Mucosa of stomach (tissue), 1 donor: ENCODE data around the gene IL17RB.

Experiments used
- H3K27me3 ChIP-seq: one replicate; pipeline ENCODE4 v1.7.0; 2013; ENCODE audit warnings: mild to moderate bottlenecking, low read length; ENCODE audit not compliant: control insufficient read depth, insufficient read depth
- H3K36me3 ChIP-seq: one replicate; pipeline ENCODE4 v1.7.0; 2013; ENCODE audit warnings: low read length; ENCODE audit not compliant: control insufficient read depth, insufficient read depth
- H3K4me1 ChIP-seq: one replicate; pipeline ENCODE4 v1.7.0; 2013; ENCODE audit warnings: mild to moderate bottlenecking, low read length; ENCODE audit not compliant: control insufficient read depth, insufficient read depth
- H3K4me3 ChIP-seq: one replicate; pipeline ENCODE4 v1.7.0; 2013; ENCODE audit warnings: low read length
- H3K9ac ChIP-seq: one replicate; pipeline ENCODE4 v1.7.0; 2013; ENCODE audit warnings: mild to moderate bottlenecking, low read length, moderate library complexity
- H3K9me3 ChIP-seq: one replicate; pipeline ENCODE4 v1.7.0; 2013; ENCODE audit warnings: mild to moderate bottlenecking, low read length, moderate library complexity; ENCODE audit not compliant: control insufficient read depth
- donor health status: Pancreatic carcinoma.

The IL17RB gene, protein sequence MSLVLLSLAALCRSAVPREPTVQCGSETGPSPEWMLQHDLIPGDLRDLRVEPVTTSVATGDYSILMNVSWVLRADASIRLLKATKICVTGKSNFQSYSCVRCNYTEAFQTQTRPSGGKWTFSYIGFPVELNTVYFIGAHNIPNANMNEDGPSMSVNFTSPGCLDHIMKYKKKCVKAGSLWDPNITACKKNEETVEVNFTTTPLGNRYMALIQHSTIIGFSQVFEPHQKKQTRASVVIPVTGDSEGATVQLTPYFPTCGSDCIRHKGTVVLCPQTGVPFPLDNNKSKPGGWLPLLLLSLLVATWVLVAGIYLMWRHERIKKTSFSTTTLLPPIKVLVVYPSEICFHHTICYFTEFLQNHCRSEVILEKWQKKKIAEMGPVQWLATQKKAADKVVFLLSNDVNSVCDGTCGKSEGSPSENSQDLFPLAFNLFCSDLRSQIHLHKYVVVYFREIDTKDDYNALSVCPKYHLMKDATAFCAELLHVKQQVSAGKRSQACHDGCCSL

DNA sequence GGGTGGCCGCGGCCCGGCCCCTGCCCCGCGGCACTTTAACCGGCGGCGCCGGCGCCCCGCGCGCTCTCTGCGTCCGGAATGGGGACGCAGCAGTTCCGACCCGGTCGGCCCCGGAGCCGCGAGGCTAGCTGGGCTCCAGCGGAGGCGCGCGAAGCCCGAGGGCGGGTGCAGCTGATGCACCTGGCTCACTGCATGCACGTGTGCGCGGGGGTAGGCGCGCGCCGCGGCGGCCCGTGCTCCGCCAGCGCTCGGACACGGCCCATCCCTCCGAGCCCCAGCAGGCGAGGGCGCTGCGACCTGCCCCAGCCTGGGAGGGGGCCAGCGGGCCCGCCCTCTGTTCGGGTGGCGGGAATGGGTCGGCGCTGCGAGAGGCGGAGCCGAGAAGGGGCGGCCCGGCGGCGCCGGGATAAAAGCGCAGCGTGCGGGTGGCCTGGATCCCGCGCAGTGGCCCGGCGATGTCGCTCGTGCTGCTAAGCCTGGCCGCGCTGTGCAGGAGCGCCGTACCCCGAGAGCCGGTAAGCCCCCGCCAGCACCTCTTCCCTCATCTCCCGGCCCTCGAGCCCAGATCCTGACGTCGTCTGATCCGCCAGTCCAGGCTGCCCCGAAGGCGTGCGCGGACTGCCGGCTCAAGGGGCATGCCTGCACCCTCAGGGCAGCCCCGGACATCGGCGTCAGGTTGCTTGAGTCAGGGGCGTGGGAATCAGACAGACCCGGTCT lies at the start of gene IL17RB, which contains the start of gene CHDH:
IL17RB (plus strand) TSS at position 435 of the 717 bp plus-strand sequence; CDS start at position 456, 21 bp downstream.
CHDH (minus strand) TSS at position 286 of the 717 bp plus-strand sequence. CDS start 22,411 bp downstream, outside the sequence.
- H3K4me1 ChIP-seq, result peaks cover 47% of the 10 kb centered on the region
- H3K27me3 ChIP-seq, result peaks cover 6% of the 10 kb centered on the region
- H3K9me3 ChIP-seq, result no peaks in the 10 kb centered on the region
- peak within 1 kb of the TSS; percentile 91 for H3K9ac ChIP-seq
- peak within 1 kb of the TSS; percentile 61 for H3K4me3 ChIP-seq
- no peaks in the 10 kb centered on the region for H3K36me3 ChIP-seq

DNA sequence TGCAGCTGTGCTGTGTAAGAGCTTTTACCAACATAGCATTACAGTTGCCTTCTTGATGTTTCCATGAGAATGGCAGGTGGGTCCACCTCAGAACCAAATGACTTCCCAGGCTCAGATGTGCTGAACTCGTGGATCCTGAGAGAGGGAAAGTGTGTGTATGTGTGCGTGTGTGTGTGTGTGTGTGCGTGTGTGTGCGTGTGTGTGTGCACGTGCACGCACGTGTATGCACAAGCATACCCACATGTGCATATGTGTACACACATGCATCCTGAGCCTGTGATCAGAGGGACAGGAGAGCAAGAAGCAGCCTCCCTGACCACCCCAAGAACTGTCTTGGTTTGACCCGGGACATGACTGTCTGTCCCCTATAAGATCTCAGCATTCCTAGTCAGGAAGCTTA lies 48.2 kb upstream of the IL17RB start:
- Histone ChIP-seq H3K36me3 (no peaks in the 10 kb centered on the region), H3K4me3 (no peak overlapping the region), H3K4me1 (no peaks in the 10 kb centered on the region), H3K9me3 (no peaks in the 10 kb centered on the region), H3K27me3 (peaks cover 3% of the 10 kb centered on the region), H3K9ac (no peak overlapping the region)

DNA sequence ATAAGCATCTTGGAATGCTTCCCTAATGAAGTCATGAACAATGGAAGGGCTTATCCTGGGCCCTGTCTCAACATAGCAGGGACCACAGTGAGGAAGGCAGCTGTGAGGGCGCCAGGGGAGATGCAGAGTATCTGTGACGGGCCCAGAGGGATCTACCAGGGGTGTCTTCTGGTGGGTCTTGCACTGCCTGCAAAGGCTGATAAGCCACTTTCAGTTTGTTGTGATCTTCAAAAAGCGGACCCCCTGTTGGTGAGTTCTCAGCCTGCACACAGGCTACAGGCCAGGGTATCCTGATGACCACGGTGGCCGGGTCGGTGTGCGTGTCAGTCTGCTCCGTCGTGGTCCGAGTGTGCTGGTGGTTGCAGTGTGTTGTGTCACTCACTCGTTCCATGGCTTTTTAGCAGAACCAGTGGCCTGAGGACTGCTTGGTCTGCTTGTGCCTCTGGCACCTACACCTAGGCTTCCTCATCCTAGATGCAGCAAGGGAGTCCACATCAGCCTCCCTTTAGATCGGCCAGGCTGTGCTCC lies 47.0 kb upstream of the IL17RB start:
- no peaks in the 10 kb centered on the region for H3K9me3 ChIP-seq
- no peaks in the 10 kb centered on the region for H3K4me1 ChIP-seq
- no peak overlapping the region for H3K4me3 ChIP-seq
- H3K9ac ChIP-seq, result no peak overlapping the region
- no peaks in the 10 kb centered on the region for H3K36me3 ChIP-seq
- H3K27me3 ChIP-seq, result peaks cover 3% of the 10 kb centered on the region

DNA sequence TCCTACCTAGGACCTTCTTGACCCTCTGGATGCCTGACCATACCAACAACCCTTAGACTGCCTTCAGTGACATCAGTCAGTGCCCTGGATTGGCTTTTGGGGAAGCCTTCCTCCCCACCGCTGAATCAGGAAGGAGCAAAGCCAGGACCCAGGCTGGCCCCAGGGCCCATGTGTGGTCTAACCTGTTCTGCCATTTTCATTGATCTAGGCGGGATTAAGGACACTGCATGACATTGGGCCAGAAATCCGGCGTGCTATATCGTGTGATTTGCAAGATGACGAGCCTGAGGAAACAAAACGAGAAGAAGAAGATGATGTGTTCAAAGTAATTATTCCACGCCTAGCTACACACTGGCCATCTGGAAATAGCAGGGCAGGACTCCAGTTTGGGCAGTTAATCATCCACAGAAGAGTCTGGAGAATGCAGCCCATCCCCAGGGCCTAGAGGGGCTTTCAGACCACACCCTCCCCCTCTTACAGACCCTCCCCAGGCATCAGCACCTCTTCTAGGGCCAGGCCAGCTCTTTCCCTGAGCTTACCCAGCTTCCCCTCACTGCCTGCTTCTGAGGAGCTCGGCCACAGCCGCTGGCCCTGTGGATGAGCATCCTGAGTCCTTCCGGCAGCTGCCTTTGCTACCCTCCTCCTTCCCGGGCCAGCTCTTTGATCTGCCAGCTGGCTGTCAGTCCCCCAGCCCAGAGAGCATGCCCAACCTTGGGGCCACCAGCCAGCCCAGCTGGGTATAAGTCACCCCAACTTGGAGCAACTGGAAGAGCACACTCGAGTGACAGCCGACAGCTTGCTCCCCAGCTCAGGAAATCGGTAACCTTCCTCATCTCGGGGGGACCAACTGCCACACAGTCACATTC lies 46.1 kb upstream of the IL17RB start:
- H3K27me3 ChIP-seq, result peaks cover 3% of the 10 kb centered on the region
- H3K4me1 ChIP-seq, result no peaks in the 10 kb centered on the region
- H3K36me3 ChIP-seq, result no peaks in the 10 kb centered on the region
- H3K4me3 ChIP-seq, result no peak overlapping the region
- H3K9me3 ChIP-seq, result no peaks in the 10 kb centered on the region
- no peak overlapping the region for H3K9ac ChIP-seq

DNA sequence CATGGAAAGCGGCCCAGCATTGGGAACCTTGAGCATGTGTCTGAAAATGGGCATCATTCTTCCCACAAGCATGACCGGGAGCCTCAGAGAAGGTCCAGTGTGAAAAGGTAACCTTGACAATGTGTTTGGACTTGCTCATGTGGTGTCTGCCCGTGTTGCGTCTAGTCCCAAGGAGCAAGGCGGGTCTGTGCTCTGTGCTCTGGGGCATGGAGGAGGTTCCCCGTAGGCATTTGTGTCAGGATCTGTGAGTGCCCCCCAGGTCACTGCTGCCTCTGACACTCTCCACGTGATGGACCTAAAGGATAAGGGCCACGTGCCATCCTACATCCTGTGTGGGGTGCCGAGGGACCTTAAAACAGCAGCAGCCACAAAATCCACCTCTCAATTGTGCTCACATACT lies 45.0 kb upstream of the IL17RB start:
- H3K27me3 ChIP-seq, result no peaks in the 10 kb centered on the region
- no peak overlapping the region for H3K9ac ChIP-seq
- H3K9me3 ChIP-seq, result no peaks in the 10 kb centered on the region
- no peaks in the 10 kb centered on the region for H3K36me3 ChIP-seq
- H3K4me3 ChIP-seq, result no peak overlapping the region
- no peaks in the 10 kb centered on the region for H3K4me1 ChIP-seq

DNA sequence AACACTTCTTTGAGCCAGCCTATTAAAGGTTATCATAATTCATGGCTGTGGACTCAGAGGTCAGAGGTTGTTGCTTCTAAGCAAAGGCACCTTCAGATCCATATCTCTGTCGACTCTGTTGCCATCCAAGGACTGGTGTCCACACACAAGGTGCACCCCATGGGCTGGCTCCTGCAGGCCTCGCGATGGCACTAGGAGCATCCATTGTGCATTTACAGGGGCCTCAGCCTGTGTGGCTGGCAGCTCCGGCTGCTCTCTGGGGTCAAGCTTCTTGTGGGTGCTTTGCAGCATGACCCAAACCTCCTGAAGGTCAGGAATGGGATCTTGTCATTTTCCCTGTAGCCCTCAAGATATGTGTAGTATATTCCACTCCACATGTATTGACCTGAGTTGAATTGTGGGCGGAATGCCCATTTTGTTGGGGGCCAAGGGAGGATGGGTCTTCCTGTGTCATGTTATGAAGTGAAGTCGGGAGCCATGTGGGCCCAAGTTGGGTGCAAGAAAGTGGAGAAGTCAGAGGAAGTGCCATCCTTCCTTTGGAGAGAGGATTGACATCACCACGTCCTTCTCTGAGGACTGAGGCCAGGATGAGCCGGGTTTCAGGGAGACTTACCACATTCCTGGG lies 44.0 kb upstream of the IL17RB start:
- no peaks in the 10 kb centered on the region for H3K27me3 ChIP-seq
- no peak overlapping the region for H3K9ac ChIP-seq
- H3K9me3 ChIP-seq, result no peaks in the 10 kb centered on the region
- H3K4me3 ChIP-seq, result no peak overlapping the region
- H3K4me1 ChIP-seq, result no peaks in the 10 kb centered on the region
- no peaks in the 10 kb centered on the region for H3K36me3 ChIP-seq

DNA sequence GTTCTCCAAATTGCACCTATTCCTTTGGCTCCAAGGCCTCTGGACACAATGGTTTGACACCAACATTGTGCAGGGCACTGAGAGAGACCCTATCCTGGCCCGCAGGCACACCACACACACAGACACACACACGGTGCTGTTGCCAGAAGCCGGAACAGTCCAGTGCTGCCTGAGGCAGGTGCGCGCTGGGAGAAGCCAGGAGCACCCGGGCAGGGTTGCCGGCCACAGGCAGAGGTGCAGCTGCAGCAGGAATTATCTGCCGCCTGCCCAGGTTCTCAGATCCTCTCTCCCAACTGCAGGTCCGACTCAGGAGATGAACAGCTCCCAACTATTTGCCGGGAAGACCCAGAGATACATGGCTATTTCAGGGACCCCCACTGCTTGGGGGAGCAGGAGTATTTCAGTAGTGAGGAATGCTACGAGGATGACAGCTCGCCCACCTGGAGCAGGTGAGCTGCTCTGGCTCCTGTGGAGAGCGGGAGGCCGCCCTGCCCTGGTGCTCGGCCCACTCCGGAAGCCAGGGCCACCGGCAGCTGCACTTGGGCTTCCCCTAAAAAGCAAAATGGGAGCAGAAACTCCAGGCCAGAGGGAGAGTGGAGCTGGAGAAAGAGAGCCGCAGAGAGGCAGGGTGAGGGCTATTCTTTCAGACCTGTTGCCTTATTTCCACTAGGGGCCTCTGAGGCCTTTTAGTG lies 43.1 kb upstream of the IL17RB start:
- H3K4me1 ChIP-seq, result no peaks in the 10 kb centered on the region
- H3K4me3 ChIP-seq, result no peak overlapping the region
- H3K27me3 ChIP-seq, result no peaks in the 10 kb centered on the region
- H3K9me3 ChIP-seq, result no peaks in the 10 kb centered on the region
- H3K36me3 ChIP-seq, result no peaks in the 10 kb centered on the region
- H3K9ac ChIP-seq, result no peak overlapping the region

DNA sequence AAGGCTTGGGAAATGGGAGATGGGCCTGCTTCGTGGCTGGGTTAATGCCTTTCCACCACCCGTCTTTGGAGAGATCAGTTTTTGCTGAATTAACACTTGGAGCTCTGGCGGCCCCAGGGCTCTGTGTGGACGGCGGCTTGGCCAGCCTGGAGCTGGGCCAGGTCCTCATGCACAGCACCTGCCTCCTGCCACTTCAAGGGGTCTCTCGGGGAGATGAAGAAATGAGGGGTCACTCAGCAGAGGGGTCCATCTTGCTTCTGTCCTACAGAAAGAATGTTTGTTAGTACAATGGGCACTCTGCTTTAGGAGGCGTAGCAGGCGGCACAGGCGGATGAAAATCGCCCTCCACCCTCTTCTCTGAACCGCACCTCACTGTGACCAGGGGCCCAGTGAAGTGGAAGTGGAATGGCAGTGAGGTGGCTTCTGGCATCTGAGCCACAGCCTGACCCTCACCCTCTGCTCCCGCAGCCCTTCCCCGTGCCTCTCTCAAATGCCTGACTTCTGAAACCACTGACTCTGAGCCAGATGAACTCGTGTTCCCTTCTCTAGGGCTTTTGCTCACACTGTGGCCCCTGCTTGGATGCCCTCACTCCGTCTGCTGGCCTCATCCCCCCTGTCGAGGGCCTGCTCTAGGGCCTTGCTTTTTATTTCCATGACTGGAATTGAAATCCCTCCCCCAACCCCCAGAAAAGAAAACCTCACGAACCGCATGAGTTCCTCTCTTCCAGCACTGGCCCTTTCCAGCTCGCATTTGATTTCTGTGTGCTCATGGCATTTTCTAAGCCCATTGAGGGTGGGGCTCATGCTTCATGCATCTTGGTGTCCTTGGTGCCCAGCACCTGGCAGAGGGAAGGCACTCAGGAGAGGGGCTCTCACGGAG lies 42.3 kb upstream of the IL17RB start:
- H3K9ac ChIP-seq, result no peak overlapping the region
- H3K36me3 ChIP-seq, result no peaks in the 10 kb centered on the region
- H3K27me3 ChIP-seq, result no peaks in the 10 kb centered on the region
- no peak overlapping the region for H3K4me3 ChIP-seq
- no peaks in the 10 kb centered on the region for H3K4me1 ChIP-seq
- no peaks in the 10 kb centered on the region for H3K9me3 ChIP-seq

DNA sequence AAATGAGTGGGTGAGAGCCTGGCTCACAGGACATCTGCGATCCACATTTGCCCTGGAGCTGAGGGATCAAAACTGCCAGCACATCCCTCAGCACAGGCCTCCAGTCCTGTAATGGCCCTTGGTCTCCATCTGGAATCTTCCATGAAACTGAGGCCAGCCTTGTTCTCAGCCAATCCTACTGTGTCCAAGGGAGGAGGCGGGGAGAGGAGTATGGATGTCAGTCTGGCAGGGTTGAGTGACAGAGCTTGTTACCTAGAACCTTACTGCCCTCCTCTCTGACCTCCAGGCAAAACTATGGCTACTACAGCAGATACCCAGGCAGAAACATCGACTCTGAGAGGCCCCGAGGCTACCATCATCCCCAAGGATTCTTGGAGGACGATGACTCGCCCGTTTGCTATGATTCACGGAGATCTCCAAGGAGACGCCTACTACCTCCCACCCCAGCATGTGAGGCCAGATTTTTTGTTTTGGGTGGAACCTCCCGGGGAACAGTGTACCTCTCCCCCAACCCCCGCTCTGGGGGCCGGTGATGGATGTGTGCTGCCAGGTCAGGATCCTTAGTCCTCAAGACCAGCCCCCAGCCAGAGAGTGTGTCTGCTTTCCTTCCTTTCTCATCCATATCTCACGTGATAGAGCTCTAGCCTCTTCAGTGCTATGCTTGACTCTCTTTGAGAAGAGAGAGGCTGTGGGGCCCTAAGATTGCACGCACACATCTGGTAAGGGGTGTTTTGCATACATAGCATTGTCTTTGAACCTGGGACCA lies 41.5 kb upstream of the IL17RB start:
- no peak overlapping the region for H3K9ac ChIP-seq

More for the DNA sequence above, 41.5 kb upstream of the IL17RB start:
- no peaks in the 10 kb centered on the region for H3K9me3 ChIP-seq
- no peak overlapping the region for H3K4me3 ChIP-seq
- no peaks in the 10 kb centered on the region for H3K36me3 ChIP-seq
- no peaks in the 10 kb centered on the region for H3K4me1 ChIP-seq
- H3K27me3 ChIP-seq, result no peaks in the 10 kb centered on the region
